Astrocyte of the cerebellum (primary cell): Measurements from ENCODE around the gene ZNF536.
"Not testable (repeated sequence)": the region's sequence is repeated elsewhere in the genome, so short reads cannot be mapped to it uniquely, and the experiment has no call there.

Experiments used
- DNase-seq: peaks from one replicate; pipeline ENCODE4 v3.0.0-alpha.2; 2011; ENCODE audit warnings: low read depth
- H3K4me3 ChIP-seq: 2 replicates; pipeline ENCODE4 v1.5.1; 2011; ENCODE audit warnings: mild to moderate bottlenecking, low read depth, low read length, moderate library complexity
- in situ Hi-C: cut with HindIII; loops from 2 replicates; pipeline ENCODE4 v1.10.0; 2017; ENCODE audit warnings: low sequenced_read_pairs
- TF ChIP-seq, protein P1 (sequence below): IDR thresholded peaks from 2 replicates; pipeline ENCODE4 v1.5.1; 2012; ENCODE audit warnings: low read length, low read depth, moderate library complexity, mild to moderate bottlenecking; ENCODE audit errors: missing control alignments

ZNF536 gene

GRCh38 chr19:30341611-30342201, 30.5 kb upstream of the ZNF536 start:
- TF ChIP-seq, protein P1, sequence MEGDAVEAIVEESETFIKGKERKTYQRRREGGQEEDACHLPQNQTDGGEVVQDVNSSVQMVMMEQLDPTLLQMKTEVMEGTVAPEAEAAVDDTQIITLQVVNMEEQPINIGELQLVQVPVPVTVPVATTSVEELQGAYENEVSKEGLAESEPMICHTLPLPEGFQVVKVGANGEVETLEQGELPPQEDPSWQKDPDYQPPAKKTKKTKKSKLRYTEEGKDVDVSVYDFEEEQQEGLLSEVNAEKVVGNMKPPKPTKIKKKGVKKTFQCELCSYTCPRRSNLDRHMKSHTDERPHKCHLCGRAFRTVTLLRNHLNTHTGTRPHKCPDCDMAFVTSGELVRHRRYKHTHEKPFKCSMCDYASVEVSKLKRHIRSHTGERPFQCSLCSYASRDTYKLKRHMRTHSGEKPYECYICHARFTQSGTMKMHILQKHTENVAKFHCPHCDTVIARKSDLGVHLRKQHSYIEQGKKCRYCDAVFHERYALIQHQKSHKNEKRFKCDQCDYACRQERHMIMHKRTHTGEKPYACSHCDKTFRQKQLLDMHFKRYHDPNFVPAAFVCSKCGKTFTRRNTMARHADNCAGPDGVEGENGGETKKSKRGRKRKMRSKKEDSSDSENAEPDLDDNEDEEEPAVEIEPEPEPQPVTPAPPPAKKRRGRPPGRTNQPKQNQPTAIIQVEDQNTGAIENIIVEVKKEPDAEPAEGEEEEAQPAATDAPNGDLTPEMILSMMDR: no peak
- no peak overlapping the region for H3K4me3 ChIP-seq
- DNase-seq: no peak
- in situ Hi-C loops: no loop called here

- TF ChIP-seq, protein P1: no peak
- no peak overlapping the region for H3K4me3 ChIP-seq
- DNase-seq: no peak
- in situ Hi-C loops: no loop called here
These were observed 29.3 kb upstream of the ZNF536 start for GRCh38 chr19:30342901-30343300.

- TF ChIP-seq, protein P1: no peak
- in situ Hi-C loops: no loop called here
- no peak for DNase-seq
- H3K4me3 ChIP-seq: no peak overlapping the region
These were observed 27.4 kb upstream of the ZNF536 start for GRCh38 chr19:30344446-30345425.

DNA sequence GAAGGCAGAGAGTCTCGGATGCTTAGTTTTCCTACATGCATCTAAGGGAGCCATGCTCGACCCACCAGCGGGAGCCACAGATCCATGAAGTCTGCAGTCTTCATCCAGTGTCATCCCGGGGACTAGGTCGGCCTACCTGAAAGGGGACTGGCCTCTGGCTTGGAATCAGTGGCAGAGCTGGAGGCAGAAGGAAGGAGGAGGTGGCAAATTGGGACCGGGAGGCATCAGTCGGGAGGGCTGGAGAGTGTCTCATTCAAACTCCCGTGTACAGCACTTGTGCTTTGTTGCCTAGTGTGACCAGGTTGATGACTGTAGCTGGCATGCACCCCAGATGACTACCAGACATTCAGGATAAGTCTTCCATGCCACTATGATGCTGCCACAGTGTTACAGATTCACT, 26.5 kb upstream of the ZNF536 start:
- TF ChIP-seq, protein P1: no peak
- DNase-seq: no peak
- H3K4me3 ChIP-seq: no peak overlapping the region
- in situ Hi-C loops: no loop called here

GRCh38 chr19:30346468-30346867, 25.7 kb upstream of the ZNF536 start:
- DNase-seq, H3K4me3 ChIP-seq, in situ Hi-C loops: not testable (repeated sequence)

DNA sequence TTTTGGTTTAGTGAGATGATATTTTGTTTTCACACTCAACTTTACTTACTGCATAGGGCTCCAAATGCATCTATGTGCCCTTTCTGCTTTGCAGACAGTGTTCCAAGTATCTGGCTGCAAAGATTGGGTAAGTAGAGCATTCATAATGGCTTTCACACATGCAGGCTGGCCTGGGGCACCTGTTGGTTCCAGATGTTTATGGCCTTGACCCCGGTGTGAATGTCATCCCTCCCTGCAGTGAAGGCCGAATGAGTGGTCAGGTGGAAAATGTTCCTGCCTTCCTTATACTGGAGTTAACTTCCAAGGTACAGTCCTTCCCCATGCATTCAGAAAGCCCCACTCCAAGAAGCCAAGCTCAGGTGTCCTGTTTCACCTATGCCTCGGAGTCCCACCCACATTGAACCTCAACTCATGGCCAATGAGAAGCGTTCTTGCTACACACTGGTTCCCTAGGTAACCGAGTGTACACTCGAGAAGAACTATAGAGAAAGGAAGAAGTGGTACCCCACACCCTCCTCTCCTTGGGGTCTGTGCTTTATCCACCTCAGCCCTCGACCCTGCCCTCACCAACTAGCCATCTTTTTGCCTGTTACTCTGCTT, 23.0 kb upstream of the ZNF536 start:
- in situ Hi-C loops: no loop called here
- no peak overlapping the region for H3K4me3 ChIP-seq
- DNase-seq: no peak
- TF ChIP-seq, protein P1: no peak
